ENCODE measurements around the gene ISOC2. TPM values are rescaled to one million over a fixed set of nuclear protein-coding genes. Genes with fewer than 3 reads are reported as not detected.

ISOC2 gene
- polyA plus RNA-seq, 1 donor from 2014 or later: 40.0 TPM

GRCh38 chr19:55474269-55475265 is 13.1 kb upstream of the ISOC2 start:
- peaks cover 10 to 17% (median 17%) of the 10 kb centered on the region in 3 donors for H3K4me1 Mint-ChIP-seq
- no peaks in the 10 kb centered on the region for H3K27me3 Mint-ChIP-seq
- no peaks in the 10 kb centered on the region for H3K9me3 Mint-ChIP-seq
- peak overlapping the region in 1 of 3 donors; percentile 99 for H3K27ac Mint-ChIP-seq
- peak overlapping the region; percentile 30 to 98 (median 81) for H3K4me3 Mint-ChIP-seq
- H3K36me3 Mint-ChIP-seq: peaks cover under 1% of the 10 kb centered on the region

DNA sequence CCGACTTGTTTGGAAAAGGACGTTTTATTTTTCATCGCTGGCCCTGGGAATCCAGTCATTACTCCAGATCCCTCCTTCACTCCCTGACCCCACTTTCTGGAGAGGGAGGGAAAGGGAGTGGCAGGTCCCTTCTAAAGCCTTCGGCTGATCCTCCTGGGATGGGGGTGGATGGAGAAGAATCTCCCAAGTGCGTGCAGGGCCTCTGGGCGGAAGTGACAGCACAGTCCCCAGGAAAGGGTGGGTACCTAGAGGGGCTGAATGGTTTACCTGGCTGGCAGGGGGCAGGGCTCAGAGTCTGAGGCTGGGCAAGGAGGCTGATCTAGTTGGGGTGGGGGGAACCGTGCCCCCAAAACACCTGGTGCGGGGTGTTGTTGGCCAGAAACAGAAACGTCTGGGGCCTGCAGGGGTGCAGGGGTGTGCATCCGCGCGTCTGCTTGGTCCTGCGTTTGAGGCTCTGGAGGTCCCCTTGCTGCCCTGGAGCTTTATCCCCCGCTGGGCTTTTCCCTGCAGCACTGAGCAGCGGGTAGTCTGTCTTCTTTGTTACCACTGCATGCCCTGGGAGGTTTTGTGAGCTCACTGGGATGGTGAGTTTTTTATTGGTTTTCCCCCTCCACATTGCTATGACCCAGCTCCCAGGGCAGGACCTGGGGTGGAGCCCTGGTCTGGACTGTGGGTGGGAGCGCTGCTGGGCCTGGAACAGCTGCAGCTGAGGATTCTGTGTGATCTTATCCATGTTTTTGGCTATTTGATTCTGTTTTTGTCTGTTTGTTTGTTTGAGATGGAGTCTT is 12.0 kb upstream of the ISOC2 start:
- Mint-ChIP-seq H3K4me3 (peak overlapping the region in 1 of 4 donors; percentile 32), H3K27me3 (no peaks in the 10 kb centered on the region), H3K36me3 (no peaks in the 10 kb centered on the region), H3K27ac (no peak overlapping the region), H3K4me1 (peaks cover 10% of the 10 kb centered on the region in 3 donors), H3K9me3 (no peaks in the 10 kb centered on the region)

DNA sequence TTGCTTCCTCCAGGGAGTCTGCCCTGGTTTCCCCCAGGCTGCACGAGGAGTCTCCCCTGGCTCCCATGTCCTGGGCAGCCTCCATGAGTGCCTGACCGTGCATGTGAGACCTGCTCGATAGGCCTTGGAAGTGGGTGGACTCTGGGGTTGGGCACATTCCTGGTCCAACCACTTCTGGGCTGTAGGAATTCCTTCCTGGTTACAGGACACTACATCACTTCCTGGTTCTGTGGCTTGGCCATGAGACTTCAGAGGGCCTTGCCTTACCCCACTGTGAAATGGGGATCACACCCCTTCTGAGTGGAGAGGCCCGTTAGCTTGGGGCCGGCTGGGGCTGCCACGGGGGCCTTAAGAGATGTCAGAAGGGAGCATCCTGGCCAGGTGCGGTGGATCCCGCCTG is 11.0 kb upstream of the ISOC2 start:
- peak overlapping the region in 2 of 4 donors; percentile 32 to 43 for H3K4me3 Mint-ChIP-seq
- peaks cover 5 to 10% (median 7%) of the 10 kb centered on the region in 3 donors for H3K4me1 Mint-ChIP-seq
- no peaks in the 10 kb centered on the region for H3K27me3 Mint-ChIP-seq
- H3K27ac Mint-ChIP-seq: no peak overlapping the region
- no peaks in the 10 kb centered on the region for H3K9me3 Mint-ChIP-seq
- H3K36me3 Mint-ChIP-seq: no peaks in the 10 kb centered on the region

GRCh38 chr19:55471266-55471665 is 9.8 kb upstream of the ISOC2 start:
- Mint-ChIP-seq H3K36me3 (no peaks in the 10 kb centered on the region), H3K4me3 (peak overlapping the region in 1 of 4 donors; percentile 74), H3K27ac (peak overlapping the region in 1 of 3 donors; percentile 67), H3K4me1 (peaks cover 3% of the 10 kb centered on the region in 3 donors), H3K27me3 (no peaks in the 10 kb centered on the region), H3K9me3 (no peaks in the 10 kb centered on the region)

DNA sequence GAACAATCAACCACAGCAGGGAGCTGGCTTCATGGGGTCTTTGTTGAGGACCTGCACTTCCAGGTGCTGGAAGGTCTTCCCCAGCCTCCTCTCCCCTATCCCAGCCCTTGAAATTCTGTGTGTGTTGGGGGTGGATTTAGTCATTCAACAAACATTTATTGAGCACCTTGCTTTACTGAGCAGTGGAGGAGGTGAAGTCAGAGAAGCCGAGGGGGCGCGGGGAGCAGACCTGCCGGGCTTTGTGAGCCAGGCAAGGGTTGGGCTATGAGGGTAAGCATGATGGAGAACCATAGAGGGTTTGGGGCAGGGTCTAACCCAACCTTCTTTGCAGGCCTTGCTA is 6.6 kb upstream of the ISOC2 start:
- Mint-ChIP-seq H3K36me3 (no peaks in the 10 kb centered on the region), H3K4me3 (peak overlapping the region in 1 of 4 donors; percentile 1), H3K27ac (peak overlapping the region in 1 of 3 donors; percentile 14), H3K9me3 (no peaks in the 10 kb centered on the region), H3K4me1 (peaks cover 0 to 4% (median 3%) of the 10 kb centered on the region in 3 donors), H3K27me3 (no peaks in the 10 kb centered on the region)

DNA sequence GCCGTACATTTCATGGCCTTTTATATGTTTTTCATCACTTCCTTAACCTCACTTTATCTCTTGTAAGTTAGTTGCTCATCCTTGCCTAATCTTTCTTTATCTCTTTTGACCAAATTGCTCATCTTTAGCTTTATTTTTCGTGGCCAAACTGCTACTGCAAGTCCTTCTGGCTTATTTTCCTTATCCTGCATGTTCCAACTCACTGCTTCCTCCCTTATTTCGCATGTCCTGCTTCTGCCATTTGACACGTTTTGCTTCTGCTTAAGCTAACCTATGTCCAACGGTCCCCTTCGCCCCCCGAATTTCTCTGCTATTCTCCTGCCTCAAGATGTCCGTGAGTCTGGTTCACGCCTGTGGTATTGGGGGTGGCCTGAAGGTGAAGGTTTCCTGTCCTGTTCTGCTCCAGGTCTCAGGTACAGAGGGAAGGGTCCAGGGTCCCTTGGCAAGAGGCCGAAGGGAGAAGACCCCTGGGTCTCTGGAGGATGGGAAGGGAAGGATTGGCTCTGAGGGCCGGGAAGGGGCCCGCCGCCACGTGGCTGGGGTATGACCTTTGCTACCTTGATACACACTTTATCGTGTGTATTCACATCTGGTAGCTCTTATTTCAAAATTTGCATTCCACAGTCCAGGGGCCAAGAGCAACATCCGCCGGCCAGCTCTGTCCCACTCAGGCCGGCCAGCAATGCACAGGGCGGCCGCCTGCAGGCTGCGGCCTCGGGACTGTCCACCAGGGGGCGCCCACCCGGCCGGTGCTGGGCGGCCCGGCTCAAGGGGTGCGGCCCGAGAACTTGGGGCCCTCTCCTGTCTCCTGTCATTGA is 6.0 kb upstream of the ISOC2 start:
- peaks cover 0 to 6% (median 3%) of the 10 kb centered on the region in 3 donors for H3K4me1 Mint-ChIP-seq
- no peaks in the 10 kb centered on the region for H3K27me3 Mint-ChIP-seq
- H3K4me3 Mint-ChIP-seq: peak overlapping the region in 1 of 4 donors; percentile 1
- peak overlapping the region in 1 of 3 donors; percentile 14 for H3K27ac Mint-ChIP-seq
- H3K36me3 Mint-ChIP-seq: no peaks in the 10 kb centered on the region
- no peaks in the 10 kb centered on the region for H3K9me3 Mint-ChIP-seq

- no peaks in the 10 kb centered on the region for H3K36me3 Mint-ChIP-seq
- H3K27ac Mint-ChIP-seq: peak overlapping the region in 1 of 3 donors; percentile 47
These were observed 4.8 kb upstream of the ISOC2 start for GRCh38 chr19:55466241-55466614.

DNA sequence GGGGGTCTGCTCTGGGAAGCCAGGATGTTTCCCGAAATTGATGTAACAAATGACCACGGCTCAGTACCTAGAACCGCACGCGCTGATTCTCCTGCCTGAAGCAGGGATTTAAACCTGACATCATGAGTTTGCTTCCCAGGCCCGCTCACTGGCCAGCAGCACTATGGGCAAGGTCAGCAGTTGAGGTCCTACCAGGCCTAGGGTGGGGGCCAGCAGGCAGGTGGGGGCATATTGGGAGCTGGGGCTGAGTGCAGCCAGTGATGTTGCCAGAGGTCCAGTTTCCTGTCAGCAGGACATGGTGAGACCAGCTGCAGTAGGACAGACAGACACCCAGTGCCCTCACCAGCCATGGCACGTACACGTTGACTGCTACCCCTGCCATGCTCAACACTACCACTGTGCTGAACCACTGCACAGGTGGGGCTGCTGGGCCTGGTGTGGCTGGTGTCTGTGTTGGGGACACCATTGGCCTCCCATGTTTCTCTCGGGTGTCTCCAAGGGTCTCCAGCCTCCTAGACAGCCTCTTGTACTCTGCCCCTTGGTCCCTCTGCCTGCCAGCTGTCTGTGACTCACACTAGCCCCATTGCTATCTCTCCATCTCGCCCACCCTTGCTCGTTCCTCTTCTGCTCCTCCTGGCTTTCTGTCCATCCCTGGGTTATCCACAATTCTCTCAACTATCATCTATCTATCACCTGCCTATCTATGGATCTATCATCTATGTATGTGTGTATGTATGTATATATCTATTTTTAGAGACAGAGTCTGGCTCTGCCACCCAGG is 4.2 kb upstream of the ISOC2 start:
- Mint-ChIP-seq H3K36me3 (no peaks in the 10 kb centered on the region), H3K9me3 (no peaks in the 10 kb centered on the region), H3K27me3 (no peaks in the 10 kb centered on the region), H3K4me3 (peak overlapping the region in 1 of 4 donors; percentile 1), H3K4me1 (peaks cover 5 to 13% (median 10%) of the 10 kb centered on the region in 3 donors), H3K27ac (peak overlapping the region in 1 of 3 donors; percentile 71)

More at GRCh38 chr19:55466241-55466614, 4.8 kb upstream of the ISOC2 start:
- no peaks in the 10 kb centered on the region for H3K9me3 Mint-ChIP-seq
- H3K4me1 Mint-ChIP-seq: peaks cover 5 to 10% (median 9%) of the 10 kb centered on the region in 3 donors
- no peaks in the 10 kb centered on the region for H3K27me3 Mint-ChIP-seq
- H3K4me3 Mint-ChIP-seq: peak overlapping the region in 1 of 4 donors; percentile 1

DNA sequence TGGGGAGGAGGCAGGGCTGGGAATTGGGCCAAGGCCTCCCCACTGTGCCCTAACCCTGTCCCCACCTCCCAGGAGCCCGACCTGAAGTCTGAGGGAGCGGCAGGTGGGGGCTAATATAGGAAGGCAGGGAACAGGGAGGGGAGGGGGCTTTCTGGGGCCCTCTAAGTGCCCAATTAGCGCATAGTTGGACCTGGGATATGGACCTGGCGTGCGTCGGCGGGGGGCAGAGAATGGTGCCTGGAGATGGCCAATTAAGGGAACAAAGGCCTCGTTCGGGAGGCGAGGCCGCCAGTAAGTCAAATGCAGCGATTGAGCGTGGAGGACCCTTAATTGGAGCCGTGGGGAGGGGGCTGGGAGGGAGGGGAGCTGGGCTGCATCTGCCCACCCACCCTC is 3.2 kb upstream of the ISOC2 start, which contains the start of gene C19orf85:
Gene C19orf85 (minus strand): TSS at position 90 of the 393 bp plus-strand sequence. CDS start 197 bp downstream, outside the sequence.
- Mint-ChIP-seq H3K27me3 (no peaks in the 10 kb centered on the region), H3K4me3 (no peak within 1 kb of the TSS), H3K27ac (no peak within 1 kb of the TSS)

GRCh38 chr19:55464039-55464661 is 2.7 kb upstream of the ISOC2 start:
- no peaks in the 10 kb centered on the region for H3K27me3 Mint-ChIP-seq
- no peak overlapping the region for H3K27ac Mint-ChIP-seq
- H3K4me3 Mint-ChIP-seq: no peak overlapping the region
- no peaks in the 10 kb centered on the region for H3K36me3 Mint-ChIP-seq
- H3K4me1 Mint-ChIP-seq: peaks cover 10 to 22% (median 17%) of the 10 kb centered on the region in 3 donors
- H3K9me3 Mint-ChIP-seq: no peaks in the 10 kb centered on the region

More for the DNA sequence above, 3.2 kb upstream of the ISOC2 start, which contains the start of gene C19orf85:
- Mint-ChIP-seq H3K4me1 (peaks cover 10 to 22% (median 17%) of the 10 kb centered on the region in 3 donors), H3K9me3 (no peaks in the 10 kb centered on the region), H3K36me3 (no peaks in the 10 kb centered on the region)

- no peaks in the 10 kb centered on the region for H3K27me3 Mint-ChIP-seq
- no peak overlapping the region for H3K4me3 Mint-ChIP-seq
- no peaks in the 10 kb centered on the region for H3K36me3 Mint-ChIP-seq
- H3K4me1 Mint-ChIP-seq: peaks cover 10 to 22% (median 17%) of the 10 kb centered on the region in 3 donors
- H3K27ac Mint-ChIP-seq: no peak overlapping the region
- no peaks in the 10 kb centered on the region for H3K9me3 Mint-ChIP-seq
These were observed 2.2 kb upstream of the ISOC2 start for GRCh38 chr19:55463583-55464031.

DNA sequence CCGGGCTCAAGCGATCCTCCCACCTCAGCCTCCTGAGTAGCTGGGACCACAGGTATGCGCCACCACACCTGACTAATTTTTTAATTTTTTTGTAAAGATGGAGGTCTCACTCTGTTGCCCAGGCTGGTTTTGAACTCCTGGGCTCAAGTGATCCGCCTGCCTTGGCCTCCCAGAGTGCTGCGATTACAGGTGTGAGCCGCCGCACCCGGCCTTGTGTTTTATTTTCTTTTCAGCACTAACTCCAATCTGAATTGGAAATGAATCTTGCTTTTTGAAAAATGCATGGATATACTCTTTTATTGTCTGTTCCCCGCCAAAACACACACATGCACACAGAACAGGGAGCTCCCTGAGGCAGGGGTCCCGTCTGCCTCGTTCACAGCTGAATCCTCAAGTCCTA is 1.3 kb upstream of the ISOC2 start:
- peak overlapping the region; percentile 59 to 98 (median 92) for H3K4me3 Mint-ChIP-seq
- no peaks in the 10 kb centered on the region for H3K9me3 Mint-ChIP-seq
- peaks cover 10 to 19% (median 15%) of the 10 kb centered on the region in 3 donors for H3K4me1 Mint-ChIP-seq
- no peaks in the 10 kb centered on the region for H3K27me3 Mint-ChIP-seq
- H3K27ac Mint-ChIP-seq: no peak overlapping the region
- H3K36me3 Mint-ChIP-seq: no peaks in the 10 kb centered on the region

- Mint-ChIP-seq H3K9me3 (no peaks in the 10 kb centered on the region), H3K27me3 (no peaks in the 10 kb centered on the region), H3K36me3 (no peaks in the 10 kb centered on the region), H3K4me1 (peaks cover 10 to 19% (median 15%) of the 10 kb centered on the region in 3 donors), H3K27ac (peak overlapping the region; percentile 49 to 93 (median 92)), H3K4me3 (peak overlapping the region; percentile 82 to 98 (median 92))
These were observed 658 bp upstream of the ISOC2 start for GRCh38 chr19:55461974-55462626.
